ENCODE measurements around the gene TSPAN18.

TSPAN18 gene

DNA sequence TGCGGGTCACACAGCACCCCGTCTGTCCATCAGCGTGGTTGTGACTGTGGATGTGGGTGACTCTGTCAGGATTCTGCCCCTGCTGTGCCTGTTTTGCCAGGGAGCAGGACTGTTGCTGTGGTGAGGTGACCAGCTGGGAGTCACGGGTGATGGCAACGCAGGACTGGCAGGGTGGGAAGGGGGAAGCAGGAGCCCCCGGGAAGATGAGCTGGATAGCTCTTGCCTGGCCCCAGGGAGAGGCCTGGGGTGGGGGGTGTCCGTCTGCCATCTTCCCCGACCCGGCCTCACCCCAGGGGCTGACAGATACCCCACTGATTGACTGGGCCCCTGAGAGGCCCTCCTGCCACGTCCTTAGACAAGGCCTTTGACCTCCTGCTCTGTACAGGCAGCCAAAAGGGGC is 34.3 kb upstream of the TSPAN18 start:
- H3K4me3 ChIP-seq (ENCODE audit: low read length): no peak overlapping the region
- TF ChIP-seq, protein P1, sequence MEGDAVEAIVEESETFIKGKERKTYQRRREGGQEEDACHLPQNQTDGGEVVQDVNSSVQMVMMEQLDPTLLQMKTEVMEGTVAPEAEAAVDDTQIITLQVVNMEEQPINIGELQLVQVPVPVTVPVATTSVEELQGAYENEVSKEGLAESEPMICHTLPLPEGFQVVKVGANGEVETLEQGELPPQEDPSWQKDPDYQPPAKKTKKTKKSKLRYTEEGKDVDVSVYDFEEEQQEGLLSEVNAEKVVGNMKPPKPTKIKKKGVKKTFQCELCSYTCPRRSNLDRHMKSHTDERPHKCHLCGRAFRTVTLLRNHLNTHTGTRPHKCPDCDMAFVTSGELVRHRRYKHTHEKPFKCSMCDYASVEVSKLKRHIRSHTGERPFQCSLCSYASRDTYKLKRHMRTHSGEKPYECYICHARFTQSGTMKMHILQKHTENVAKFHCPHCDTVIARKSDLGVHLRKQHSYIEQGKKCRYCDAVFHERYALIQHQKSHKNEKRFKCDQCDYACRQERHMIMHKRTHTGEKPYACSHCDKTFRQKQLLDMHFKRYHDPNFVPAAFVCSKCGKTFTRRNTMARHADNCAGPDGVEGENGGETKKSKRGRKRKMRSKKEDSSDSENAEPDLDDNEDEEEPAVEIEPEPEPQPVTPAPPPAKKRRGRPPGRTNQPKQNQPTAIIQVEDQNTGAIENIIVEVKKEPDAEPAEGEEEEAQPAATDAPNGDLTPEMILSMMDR (conservative IDR thresholded peaks at IDR 0.05; ENCODE audit: low read length): no peak
- DNase-seq (ENCODE audit: low read depth): no peak

- TF ChIP-seq, protein P1 (conservative IDR thresholded peaks at IDR 0.05; ENCODE audit: low read length): no peak
- DNase-seq (ENCODE audit: low read depth): no peak
Observed at GRCh38 chr11:44693654-44694119, 33.1 kb upstream of the TSPAN18 start.

DNA sequence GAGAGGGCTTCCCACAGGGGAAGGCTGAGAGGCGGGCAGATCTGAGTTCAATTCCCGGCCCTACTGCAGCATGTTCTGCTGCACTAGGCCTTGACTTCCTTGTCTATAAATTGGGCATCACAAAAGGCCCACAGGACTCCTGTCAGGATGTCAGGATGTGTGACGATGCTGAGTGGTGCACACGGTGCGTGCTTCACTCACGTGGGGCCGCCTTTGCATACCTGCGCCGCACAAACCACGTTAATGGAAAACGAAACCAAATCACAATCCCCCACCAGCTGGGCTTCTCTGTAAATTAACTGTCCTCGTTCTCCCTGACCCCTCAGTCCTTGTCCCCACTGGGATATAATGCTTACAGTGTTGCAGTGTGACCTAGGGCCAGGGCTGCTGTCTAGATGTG is 32.3 kb upstream of the TSPAN18 start:
- TF ChIP-seq, protein P1 (conservative IDR thresholded peaks at IDR 0.05; ENCODE audit: low read length): no peak
- DNase-seq (ENCODE audit: low read depth): no peak
- H3K4me3 ChIP-seq (ENCODE audit: low read length): no peak overlapping the region

More at GRCh38 chr11:44693654-44694119, 33.1 kb upstream of the TSPAN18 start:
- no peak overlapping the region for H3K4me3 ChIP-seq (ENCODE audit: low read length)

GRCh38 chr11:44695169-44695833 is 31.5 kb upstream of the TSPAN18 start:
- no peak overlapping the region for H3K4me3 ChIP-seq (ENCODE audit: low read length)
- TF ChIP-seq, protein P1 (conservative IDR thresholded peaks at IDR 0.05; ENCODE audit: low read length): no peak
- no peak for DNase-seq (ENCODE audit: low read depth)

- TF ChIP-seq, protein P1 (conservative IDR thresholded peaks at IDR 0.05; ENCODE audit: low read length): no peak
- DNase-seq (ENCODE audit: low read depth): no peak
- no peak overlapping the region for H3K4me3 ChIP-seq (ENCODE audit: low read length)
Observed at GRCh38 chr11:44698252-44698912, 28.4 kb upstream of the TSPAN18 start.

DNA sequence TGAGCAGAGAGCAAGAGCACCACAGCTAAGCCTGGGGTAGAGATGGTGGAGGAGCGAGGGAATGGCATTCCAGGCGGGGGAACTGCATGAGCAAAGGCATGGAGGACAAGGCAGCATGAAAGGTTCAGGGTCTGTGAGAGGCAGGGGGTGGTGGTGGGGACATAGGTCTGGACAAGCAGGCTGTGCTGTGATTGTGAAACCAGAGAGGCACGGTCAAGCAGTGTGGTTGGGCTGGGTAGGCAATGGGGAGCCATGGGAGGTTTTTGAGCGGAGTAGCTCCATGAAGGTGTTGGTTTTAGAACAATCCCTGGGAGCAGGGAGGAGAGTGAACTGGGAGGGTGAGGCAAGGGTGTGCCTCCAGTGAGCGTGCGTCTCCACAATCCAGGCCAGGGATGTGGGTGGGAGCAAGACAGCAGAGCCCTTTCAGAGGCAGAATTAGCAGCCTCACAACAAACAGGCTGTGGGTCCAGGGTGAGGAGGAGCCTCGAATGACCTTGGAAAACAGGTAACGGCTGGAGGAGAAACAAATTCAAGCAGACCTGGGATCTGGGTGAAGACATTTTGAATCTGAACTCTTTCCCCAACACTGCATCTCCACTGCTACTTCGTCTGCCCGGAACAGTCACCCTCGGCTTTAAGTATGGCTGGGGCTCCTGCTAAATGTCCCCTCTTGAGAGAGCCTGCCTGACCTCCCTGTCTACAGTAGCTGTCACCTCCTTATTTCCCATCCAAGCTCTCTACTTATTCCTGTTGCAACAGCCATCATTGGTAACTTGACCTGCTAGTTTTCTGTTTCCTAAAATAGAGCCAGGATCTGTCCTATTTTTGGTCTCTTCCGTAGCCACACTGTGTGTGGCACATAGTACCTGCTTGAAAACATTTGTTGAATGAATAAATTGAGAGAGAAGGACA is 27.0 kb upstream of the TSPAN18 start:
- no peak overlapping the region for H3K4me3 ChIP-seq (ENCODE audit: low read length)
- no peak for DNase-seq (ENCODE audit: low read depth)
- TF ChIP-seq, protein P1 (conservative IDR thresholded peaks at IDR 0.05; ENCODE audit: low read length): no peak

Measured in AG10803 (cell line).